Measurements from ENCODE around the gene GNPAT.

GRCh38 chr1:231210126-231210525 is 30.9 kb upstream of the GNPAT start:
- no peak for TF ChIP-seq RAD21 (IDR thresholded peaks at IDR 0.05; ENCODE audit: low read length)
- TF ChIP-seq CTCF (conservative IDR thresholded peaks at IDR 0.05; ENCODE audit: low read depth, low read length): no peak
- TF ChIP-seq MAZ (IDR thresholded peaks at IDR 0.05; ENCODE audit: borderline replicate concordance, low read depth, low read length): no peak
- TF ChIP-seq SMC3 (IDR thresholded peaks at IDR 0.05; ENCODE audit: low read depth, low read length): no peak
- TF ChIP-seq CEBPB (IDR thresholded peaks at IDR 0.05; ENCODE audit: low read depth, low read length): no peak
